Ascending aorta (tissue), 2 donors: Measurements from ENCODE around the gene CACNA1E. TPM values are rescaled to one million over a fixed set of nuclear protein-coding genes. Genes with fewer than 3 reads are reported as not detected.

Experiments
- DNase-seq, 2 donors: peaks; one replicate each; pipeline ENCODE4 v3.0.0-alpha.2; 2019; ENCODE audit warnings: low spot score in 2 of 2
- H3K27ac ChIP-seq, 2 donors: fragments of 200-600 bp; sonication (generic); one replicate each; pipeline ENCODE4 v1.5.1; 2016 to 2017; ENCODE audit warnings: mild to moderate bottlenecking in 1 of 2
- H3K27me3 ChIP-seq: fragments of 200-600 bp; sonication (generic); one replicate; pipeline ENCODE4 v1.5.1; 2017
- H3K36me3 ChIP-seq, 2 donors: fragments of 200-600 bp; sonication (generic); one replicate each; pipeline ENCODE4 v1.5.1; 2016
- H3K4me1 ChIP-seq, 2 donors: fragments of 200-600 bp; sonication (generic); one replicate each; pipeline ENCODE4 v1.5.1; 2016 to 2017; ENCODE audit warnings: mild to moderate bottlenecking in 1 of 2
- H3K4me3 ChIP-seq, 2 donors: fragments of 200-600 bp; sonication (generic); one replicate each; pipeline ENCODE4 v1.5.1; 2016 to 2017; ENCODE audit warnings: mild to moderate bottlenecking in 1 of 2
- H3K9me3 ChIP-seq, 2 donors: fragments of 200-600 bp; sonication (generic); one replicate each; pipeline ENCODE4 v1.5.1; 2016
- CTCF ChIP-seq, 3 experiments: fragments of 200-600 bp in 2 of 3; fragments of 450-650 bp in 1 of 3; sonication (generic) in 2 of 3; IDR thresholded peaks; one replicate each; pipeline ENCODE4 v1.5.1; 2016 to 2019; ENCODE audit warnings: antibody characterized with exemption in 3 of 3, mild to moderate bottlenecking in 1 of 3, moderate library complexity in 1 of 3
- intact Hi-C: fragments of 100-400 bp; cut with DNase I; formaldehyde crosslinking; loops from one replicate; pipeline ENCODE4 v1.15.1; 2023
- total RNA-seq: library from RNA; depleted of rRNA; stranded (reverse); fragments of >200 nt; gene quantifications from one replicate; pipeline ENCODE4 v1.1.0, GENCODE V29; 2016

The CACNA1E gene
- total RNA-seq, 1 donor from 2014 or later = not detected

- intact Hi-C loops = no loop called here
- Histone ChIP-seq H3K4me1 (no peaks in the 10 kb centered on the region), H3K4me3 (no peak overlapping the region), H3K27ac (no peak overlapping the region), H3K27me3 (no peaks in the 10 kb centered on the region), H3K36me3 (no peaks in the 10 kb centered on the region), H3K9me3 (no peaks in the 10 kb centered on the region)
- DNase-seq = no peak
- TF ChIP-seq CTCF (IDR thresholded peaks at IDR 0.05) = no peak
These were observed 23.4 kb downstream of the CACNA1E start for GRCh38 chr1:181506563-181507353.

- intact Hi-C loops = no loop called here
- Histone ChIP-seq H3K9me3 (no peaks in the 10 kb centered on the region), H3K4me1 (no peaks in the 10 kb centered on the region)
These were observed 25.3 kb downstream of the CACNA1E start for GRCh38 chr1:181508486-181509165.

GRCh38 chr1:181513786-181514297 lies 30.5 kb downstream of the CACNA1E start:
- no peak for TF ChIP-seq CTCF (IDR thresholded peaks at IDR 0.05)
- H3K4me3 ChIP-seq = no peak overlapping the region
- H3K27me3 ChIP-seq = no peaks in the 10 kb centered on the region
- intact Hi-C loops = no loop called here
- no peak for DNase-seq
- H3K27ac ChIP-seq = no peak overlapping the region
- no peaks in the 10 kb centered on the region for H3K9me3 ChIP-seq
- H3K4me1 ChIP-seq = no peaks in the 10 kb centered on the region
- H3K36me3 ChIP-seq = no peaks in the 10 kb centered on the region

More at GRCh38 chr1:181508486-181509165, 25.3 kb downstream of the CACNA1E start:
- no peak overlapping the region for H3K27ac ChIP-seq
- no peak for DNase-seq
- no peaks in the 10 kb centered on the region for H3K27me3 ChIP-seq
- H3K4me3 ChIP-seq = no peak overlapping the region
- no peak for TF ChIP-seq CTCF (IDR thresholded peaks at IDR 0.05)
- no peaks in the 10 kb centered on the region for H3K36me3 ChIP-seq

GRCh38 chr1:181514298-181515290 lies 31.3 kb downstream of the CACNA1E start:
- no peak for DNase-seq
- no peak overlapping the region for H3K4me3 ChIP-seq
- H3K4me1 ChIP-seq = no peaks in the 10 kb centered on the region
- TF ChIP-seq CTCF (IDR thresholded peaks at IDR 0.05) = no peak
- H3K27me3 ChIP-seq = no peaks in the 10 kb centered on the region
- H3K9me3 ChIP-seq = no peaks in the 10 kb centered on the region
- no peak overlapping the region for H3K27ac ChIP-seq
- intact Hi-C loops = no loop called here
- no peaks in the 10 kb centered on the region for H3K36me3 ChIP-seq

- no peak for TF ChIP-seq CTCF (IDR thresholded peaks at IDR 0.05)
- no peak overlapping the region for H3K27ac ChIP-seq
- H3K4me3 ChIP-seq = no peak overlapping the region
- no peaks in the 10 kb centered on the region for H3K4me1 ChIP-seq
- intact Hi-C loops = no loop called here
- no peaks in the 10 kb centered on the region for H3K9me3 ChIP-seq
- H3K36me3 ChIP-seq = no peaks in the 10 kb centered on the region
- H3K27me3 ChIP-seq = no peaks in the 10 kb centered on the region
- no peak for DNase-seq
These were observed 33.4 kb downstream of the CACNA1E start for GRCh38 chr1:181516706-181517105.
